ENCODE data around the gene LTB.

DNA sequence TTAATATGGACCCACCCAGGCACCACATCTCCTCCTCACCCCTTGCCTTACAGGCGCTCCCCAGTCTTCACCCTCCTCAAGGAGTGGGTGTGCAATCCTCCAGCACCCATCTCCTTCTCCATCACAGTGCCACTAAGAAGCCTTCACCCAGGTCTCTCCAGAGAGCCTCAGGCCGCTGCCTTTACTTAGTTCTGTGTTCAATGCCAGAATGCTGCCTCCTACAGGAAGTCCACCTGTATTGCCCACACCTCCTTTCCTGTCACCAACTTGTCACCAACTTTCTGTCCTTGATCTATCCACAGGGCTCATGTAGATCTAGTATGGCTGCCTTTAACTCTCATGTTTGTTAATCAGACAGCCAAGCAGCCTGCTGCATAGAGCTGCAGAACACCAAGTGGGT lies 3.3 kb upstream of the LTB start:
- peak; percentile 59 for TF ChIP-seq CTCF (IDR thresholded peaks at IDR 0.05; ENCODE audit: insufficient read depth, low read length)
- TF ChIP-seq POLR2AphosphoS5 (IDR thresholded peaks at IDR 0.05; ENCODE audit: low read depth) = no peak
- no peak for TF ChIP-seq GABPA (IDR thresholded peaks at IDR 0.05; ENCODE audit: low read depth)
- TF ChIP-seq, protein P1, sequence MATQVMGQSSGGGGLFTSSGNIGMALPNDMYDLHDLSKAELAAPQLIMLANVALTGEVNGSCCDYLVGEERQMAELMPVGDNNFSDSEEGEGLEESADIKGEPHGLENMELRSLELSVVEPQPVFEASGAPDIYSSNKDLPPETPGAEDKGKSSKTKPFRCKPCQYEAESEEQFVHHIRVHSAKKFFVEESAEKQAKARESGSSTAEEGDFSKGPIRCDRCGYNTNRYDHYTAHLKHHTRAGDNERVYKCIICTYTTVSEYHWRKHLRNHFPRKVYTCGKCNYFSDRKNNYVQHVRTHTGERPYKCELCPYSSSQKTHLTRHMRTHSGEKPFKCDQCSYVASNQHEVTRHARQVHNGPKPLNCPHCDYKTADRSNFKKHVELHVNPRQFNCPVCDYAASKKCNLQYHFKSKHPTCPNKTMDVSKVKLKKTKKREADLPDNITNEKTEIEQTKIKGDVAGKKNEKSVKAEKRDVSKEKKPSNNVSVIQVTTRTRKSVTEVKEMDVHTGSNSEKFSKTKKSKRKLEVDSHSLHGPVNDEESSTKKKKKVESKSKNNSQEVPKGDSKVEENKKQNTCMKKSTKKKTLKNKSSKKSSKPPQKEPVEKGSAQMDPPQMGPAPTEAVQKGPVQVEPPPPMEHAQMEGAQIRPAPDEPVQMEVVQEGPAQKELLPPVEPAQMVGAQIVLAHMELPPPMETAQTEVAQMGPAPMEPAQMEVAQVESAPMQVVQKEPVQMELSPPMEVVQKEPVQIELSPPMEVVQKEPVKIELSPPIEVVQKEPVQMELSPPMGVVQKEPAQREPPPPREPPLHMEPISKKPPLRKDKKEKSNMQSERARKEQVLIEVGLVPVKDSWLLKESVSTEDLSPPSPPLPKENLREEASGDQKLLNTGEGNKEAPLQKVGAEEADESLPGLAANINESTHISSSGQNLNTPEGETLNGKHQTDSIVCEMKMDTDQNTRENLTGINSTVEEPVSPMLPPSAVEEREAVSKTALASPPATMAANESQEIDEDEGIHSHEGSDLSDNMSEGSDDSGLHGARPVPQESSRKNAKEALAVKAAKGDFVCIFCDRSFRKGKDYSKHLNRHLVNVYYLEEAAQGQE (IDR thresholded peaks at IDR 0.05; ENCODE audit: insufficient replicate concordance, low read depth) = no peak
- no peak for TF ChIP-seq SPI1 (IDR thresholded peaks at IDR 0.05; ENCODE audit: borderline replicate concordance, low read depth)
